IMR-90 (cell line): ENCODE measurements around the gene MAP1LC3B2. TPM values are rescaled to one million over a fixed set of nuclear protein-coding genes. Genes with fewer than 3 reads are reported as not detected.
A peak's percentile ranks its signal among the peaks of the same experiment; 100 is the strongest.

Experiments
- ATAC-seq: fragments of 200-7000 bp; cut with Tn5 transposase; 2 replicates; pipeline ENCODE4 v1.9.1; 2020; ENCODE audit warnings: low read depth, mild to moderate bottlenecking, moderate library complexity
- BruUV-seq: library from RNA; stranded (reverse); fragments of 400-500 nt; replicated peaks from 2 replicates; lab custom pipeline; 2021; lab: Mats Ljungman, UMichigan
- CTCF ChIA-PET: fragments of 300-600 bp; formaldehyde crosslinking; extraction: SDS; loops from one replicate; lab custom pipeline; 2021; ENCODE audit warnings: antibody characterized with exemption; lab: Yijun Ruan, JAX
- POLR2A ChIA-PET: fragments of 300-600 bp; sonication (Branson Sonifier 250); formaldehyde crosslinking; loops from one replicate; lab custom pipeline; 2022; ENCODE audit warnings: antibody characterized with exemption; ENCODE audit not compliant: unreplicated experiment; lab: Charles Lee
- DNase-seq: peaks from one replicate; pipeline ENCODE4 v3.0.0; 2013
- H2AFZ ChIP-seq: replicated peaks from 2 replicates; pipeline ENCODE3; 2013; ENCODE audit warnings: low read length, mild to moderate bottlenecking; ENCODE audit not compliant: poor library complexity
- H2AK5ac ChIP-seq: 2 replicates; pipeline ENCODE4 v1.6.1; 2013; ENCODE audit warnings: low read depth, low read length, inconsistent platforms
- H2AK9ac ChIP-seq: replicated peaks from 2 replicates; pipeline ENCODE3; 2013; ENCODE audit warnings: mild to moderate bottlenecking, low read depth, low read length, moderate library complexity; ENCODE audit not compliant: poor library complexity
- H2BK120ac ChIP-seq: 2 replicates; pipeline ENCODE4 v1.6.1; 2013; ENCODE audit warnings: low read depth, low read length, inconsistent platforms
- H2BK15ac ChIP-seq: 3 replicates; pipeline ENCODE4 v1.6.1; 2013; ENCODE audit warnings: low read depth, low read length, inconsistent platforms
- H2BK20ac ChIP-seq: 2 replicates; pipeline ENCODE4 v1.6.1; 2013; ENCODE audit warnings: low read depth, mild to moderate bottlenecking, inconsistent platforms, low read length, moderate library complexity
- H2BK5ac ChIP-seq: 2 replicates; pipeline ENCODE4 v1.6.1; 2013; ENCODE audit warnings: mild to moderate bottlenecking, low read depth, low read length, inconsistent platforms; ENCODE audit not compliant: poor library complexity, severe bottlenecking
- H3K14ac ChIP-seq: replicated peaks from 2 replicates; pipeline ENCODE4 v1.6.1; 2013; ENCODE audit warnings: low read depth, low read length, inconsistent platforms
- H3K18ac ChIP-seq: 2 replicates; pipeline ENCODE4 v1.6.1; 2013; ENCODE audit warnings: low read depth, low read length, control low read depth
- H3K23ac ChIP-seq: 2 replicates; pipeline ENCODE4 v1.6.1; 2013; ENCODE audit warnings: low read depth, low read length, inconsistent platforms
- H3K27ac ChIP-seq: 2 replicates; pipeline ENCODE4 v1.5.1; 2013; ENCODE audit warnings: mild to moderate bottlenecking, control low read depth, low read length; ENCODE audit not compliant: insufficient read depth
- H3K27me3 ChIP-seq: 2 replicates; pipeline ENCODE4 v1.6.1; 2013; ENCODE audit warnings: low read length; ENCODE audit not compliant: control insufficient read depth, insufficient read depth
- H3K36me3 ChIP-seq: 2 replicates; pipeline ENCODE4 v1.6.1; 2013; ENCODE audit warnings: low read length, mixed read lengths; ENCODE audit not compliant: control insufficient read depth, insufficient read depth
- H3K4ac ChIP-seq: 2 replicates; pipeline ENCODE4 v1.6.1; 2013; ENCODE audit warnings: low read depth, low read length, inconsistent platforms
- H3K4me1 ChIP-seq: 2 replicates; pipeline ENCODE4 v1.6.1; 2013; ENCODE audit warnings: low read length, mixed read lengths; ENCODE audit not compliant: control insufficient read depth, insufficient read depth
- H3K4me2 ChIP-seq: 2 replicates; pipeline ENCODE4 v1.6.1; 2013; ENCODE audit warnings: low read depth, mild to moderate bottlenecking, control low read depth, low read length, moderate library complexity
- H3K4me3 ChIP-seq: 2 replicates; pipeline ENCODE4 v1.5.1; 2013; ENCODE audit warnings: low read depth, mild to moderate bottlenecking, control low read depth, low read length, moderate library complexity; ENCODE audit not compliant: insufficient read depth
- H3K56ac ChIP-seq: 2 replicates; pipeline ENCODE4 v1.6.1; 2013; ENCODE audit warnings: low read length, inconsistent platforms; ENCODE audit not compliant: insufficient read depth; ENCODE audit errors: extremely low read depth
- H3K79me1 ChIP-seq, 2 experiments: 2 replicates each; pipeline ENCODE4 v1.6.1; 2013; ENCODE audit warnings: low read length in 2 of 2, inconsistent platforms in 1 of 2, low read depth in 1 of 2
- H3K9ac ChIP-seq: 2 replicates; pipeline ENCODE4 v1.6.1; 2013; ENCODE audit warnings: low read depth, low read length, control low read depth
- H3K9me1 ChIP-seq: 2 replicates; pipeline ENCODE4 v1.6.1; 2013; ENCODE audit warnings: low read length, inconsistent platforms; ENCODE audit not compliant: insufficient read depth
- H3K9me3 ChIP-seq: 2 replicates; pipeline ENCODE4 v1.6.1; 2013; ENCODE audit warnings: low read length; ENCODE audit not compliant: control insufficient read depth, insufficient read depth
- H4K20me1 ChIP-seq: 2 replicates; pipeline ENCODE4 v1.6.1; 2013; ENCODE audit warnings: low read length, inconsistent platforms; ENCODE audit not compliant: insufficient read depth
- H4K5ac ChIP-seq: 2 replicates; pipeline ENCODE4 v1.6.1; 2013; ENCODE audit warnings: mild to moderate bottlenecking, low read depth, low read length, control low read depth
- H4K8ac ChIP-seq, 2 experiments: 2 replicates each; pipeline ENCODE4 v1.6.1; 2013; ENCODE audit warnings: low read depth in 2 of 2, low read length in 2 of 2, control low read depth in 1 of 2, inconsistent platforms in 1 of 2
- H4K91ac ChIP-seq: 2 replicates; pipeline ENCODE4 v1.6.1; 2013; ENCODE audit warnings: low read depth, low read length, inconsistent platforms; ENCODE audit not compliant: insufficient read depth
- CEBPB ChIP-seq: IDR thresholded peaks from 2 replicates; pipeline ENCODE4 v1.6.1; 2012; ENCODE audit warnings: low read depth, low read length, improper control_type of control experiment
- CHD1 ChIP-seq: IDR thresholded peaks from 2 replicates; pipeline ENCODE4 v1.6.1; 2012; ENCODE audit warnings: low read depth, low read length, improper control_type of control experiment
- FOS ChIP-seq: fragments of 150-350 bp; IDR thresholded peaks from 2 replicates; pipeline ENCODE4 v1.6.1; 2016; ENCODE audit warnings: low read depth, low read length
- MAFK ChIP-seq: IDR thresholded peaks from 2 replicates; pipeline ENCODE4 v1.6.1; 2012; ENCODE audit warnings: low read depth, low read length, improper control_type of control experiment
- MAZ ChIP-seq: IDR thresholded peaks from 2 replicates; pipeline ENCODE4 v1.6.1; 2012; ENCODE audit warnings: low read depth, mild to moderate bottlenecking, low read length, improper control_type of control experiment, moderate library complexity, borderline replicate concordance
- NFE2L2 ChIP-seq: fragments of 150-350 bp; IDR thresholded peaks from 2 replicates; pipeline ENCODE4 v1.6.1; 2016; ENCODE audit warnings: low read depth, mild to moderate bottlenecking, low read length
- RAD21 ChIP-seq: IDR thresholded peaks from 2 replicates; pipeline ENCODE4 v1.6.1; 2012; ENCODE audit warnings: low read length, improper control_type of control experiment
- RCOR1 ChIP-seq: IDR thresholded peaks from 2 replicates; pipeline ENCODE4 v1.6.1; 2012; ENCODE audit warnings: mild to moderate bottlenecking, low read length, improper control_type of control experiment; ENCODE audit not compliant: insufficient replicate concordance
- RFX5 ChIP-seq: IDR thresholded peaks from 2 replicates; pipeline ENCODE4 v1.8.0; 2012; ENCODE audit warnings: low read depth, mild to moderate bottlenecking, low read length, moderate library complexity
- WGBS, 2 experiments: methylation state at CpG; one replicate each; pipeline versions ENCODE4 v1.1.5 to v1.1.7; 2013; ENCODE audit warnings: missing lambda C conversion rate in 2 of 2; ENCODE audit not compliant: insufficient read length in 1 of 2; ENCODE audit errors: extremely low coverage in 2 of 2; 5-methylcytosine and 5-hydroxymethylcytosine counted together
- dilution Hi-C: fragments of 300-500 bp; cut with HindIII; formaldehyde crosslinking; loops from one replicate; pipeline ENCODE4 v1.14.3; 2018; ENCODE audit warnings: low sequenced_read_pairs; ENCODE audit not compliant: unreplicated experiment
- in situ Hi-C: fragments of 300-500 bp; cut with MboI; formaldehyde crosslinking; loops from 3 replicates; pipeline ENCODE4 v1.14.3; 2019; ENCODE audit warnings: low sequenced_read_pairs, inconsistent platforms, mixed read lengths
- intact Hi-C: fragments of 100-400 bp; cut with micrococcal nuclease; formaldehyde crosslinking; loops from 2 replicates; pipeline ENCODE4 v1.10.0; 2022
- polyA plus RNA-seq, 3 experiments: library from polyadenylated mRNA; depleted of rRNA; stranded (reverse); fragments of >200 nt; gene quantifications; 2 replicates each; pipeline ENCODE4 v1.2.3, GENCODE V29; 2012; ENCODE audit warnings: low replicate concordance in 1 of 3
- total RNA-seq: library from RNA; depleted of rRNA; stranded (reverse); fragments of >200 nt; gene quantifications from 2 replicates; pipeline ENCODE4 v1.2.3, GENCODE V29; 2012
- TF ChIP-seq, protein P1 (sequence below): fragments of 150-350 bp; IDR thresholded peaks from 2 replicates; pipeline ENCODE4 v1.6.1; 2016; ENCODE audit warnings: low read depth, mild to moderate bottlenecking, low read length, moderate library complexity, borderline replicate concordance

Gene MAP1LC3B2
- total and polyA plus RNA-seq, 2 of the 4 experiments (the other 2 are of a cell fraction) = 1.4 TPM; not detected in 1

DNA sequence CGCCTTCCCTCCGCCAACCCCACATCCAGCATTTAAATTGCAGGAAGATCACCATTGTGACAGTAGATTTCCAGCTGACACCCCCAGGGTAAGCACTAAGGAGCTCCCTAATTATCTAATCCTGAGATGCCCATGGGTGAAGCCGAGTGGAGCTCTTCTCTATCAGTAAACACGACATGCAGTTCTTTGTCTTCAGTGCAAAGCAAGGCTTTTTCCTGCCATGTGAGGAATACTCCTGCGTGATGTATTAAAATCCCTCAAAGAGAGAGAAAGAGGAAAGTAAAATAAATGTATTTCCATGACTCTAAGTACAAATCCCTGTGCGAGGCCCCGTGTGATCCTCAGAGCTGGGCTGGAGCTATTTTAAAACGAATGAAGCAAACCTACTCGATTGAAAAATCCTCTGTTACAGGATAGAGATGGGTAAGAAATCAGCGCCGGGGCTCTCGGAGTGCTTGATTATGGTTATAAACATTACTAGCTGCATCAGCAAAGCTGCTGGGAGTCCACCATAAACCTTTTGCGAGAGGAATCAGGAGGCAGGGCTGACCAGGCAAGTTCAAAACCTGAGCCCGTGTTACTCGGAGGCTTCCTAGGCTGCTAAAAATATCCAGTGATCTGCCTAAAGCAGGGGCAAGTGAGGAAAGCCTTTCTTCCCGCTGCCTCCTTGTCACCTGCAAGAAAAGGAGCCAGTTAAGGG is 61.5 kb downstream of the MAP1LC3B2 start:
- Histone ChIP-seq H3K27me3 (peaks cover 30% of the 10 kb centered on the region), H2BK15ac (no peak overlapping the region), H4K20me1 (no peaks in the 10 kb centered on the region), H2BK120ac (no peak overlapping the region), H3K9me3 (peaks cover 9% of the 10 kb centered on the region), H2BK5ac (no peak overlapping the region), H3K9me1 (no peaks in the 10 kb centered on the region), H3K4me3 (no peak overlapping the region), H4K8ac (no peak overlapping the region), H2AK9ac (no peak overlapping the region), H3K18ac (no peak overlapping the region), H3K79me1 (no peaks in the 10 kb centered on the region), H3K14ac (no peak overlapping the region), H3K27ac (no peak overlapping the region), H3K23ac (no peak overlapping the region), H3K4me1 (no peaks in the 10 kb centered on the region), H3K56ac (no peak overlapping the region), H4K5ac (no peak overlapping the region), H2AK5ac (no peak overlapping the region), H2BK20ac (no peak overlapping the region), H3K4ac (no peak overlapping the region), H3K4me2 (no peak overlapping the region), H2AFZ (peak overlapping the region; percentile 60), H4K91ac (no peak overlapping the region), H3K9ac (no peak overlapping the region), H3K36me3 (no peaks in the 10 kb centered on the region)
- ChIA-PET POLR2A (no interaction called here), CTCF (no interaction called here)
- dilution Hi-C loops = no loop called here
- ATAC-seq (no peak), DNase-seq (no peak)
- no TSS peak for BruUV-seq
- TF ChIP-seq CHD1 = no peak
- no peak for TF ChIP-seq RFX5
- TF ChIP-seq RAD21 = no peak
- TF ChIP-seq NFE2L2 = no peak
- TF ChIP-seq MAZ = no peak
- TF ChIP-seq RCOR1 = no peak
- TF ChIP-seq FOS = no peak
- TF ChIP-seq, protein P1, sequence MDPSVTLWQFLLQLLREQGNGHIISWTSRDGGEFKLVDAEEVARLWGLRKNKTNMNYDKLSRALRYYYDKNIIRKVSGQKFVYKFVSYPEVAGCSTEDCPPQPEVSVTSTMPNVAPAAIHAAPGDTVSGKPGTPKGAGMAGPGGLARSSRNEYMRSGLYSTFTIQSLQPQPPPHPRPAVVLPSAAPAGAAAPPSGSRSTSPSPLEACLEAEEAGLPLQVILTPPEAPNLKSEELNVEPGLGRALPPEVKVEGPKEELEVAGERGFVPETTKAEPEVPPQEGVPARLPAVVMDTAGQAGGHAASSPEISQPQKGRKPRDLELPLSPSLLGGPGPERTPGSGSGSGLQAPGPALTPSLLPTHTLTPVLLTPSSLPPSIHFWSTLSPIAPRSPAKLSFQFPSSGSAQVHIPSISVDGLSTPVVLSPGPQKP = no peak
- TF ChIP-seq CEBPB = no peak
- TF ChIP-seq MAFK = no peak
- WGBS, 2 experiments = 53% methylated on average over 2 of the region's 16 CpGs; no CpG with 5 or more reads in 1 of the 2 experiments
- intact Hi-C loops = no loop called here
- in situ Hi-C loops = no loop called here
